NCI-H2196 treated with DMSO at 0.1 percent for 48 hours (cell line): Measurements from ENCODE around the gene RASL11B.

ENCODE experiments used
- DNase-seq: peaks from one replicate; lab custom pipeline; 2025; ENCODE audit not compliant: unreplicated experiment; lab: John Stamatoyannopoulos, UW

RASL11B gene

DNA sequence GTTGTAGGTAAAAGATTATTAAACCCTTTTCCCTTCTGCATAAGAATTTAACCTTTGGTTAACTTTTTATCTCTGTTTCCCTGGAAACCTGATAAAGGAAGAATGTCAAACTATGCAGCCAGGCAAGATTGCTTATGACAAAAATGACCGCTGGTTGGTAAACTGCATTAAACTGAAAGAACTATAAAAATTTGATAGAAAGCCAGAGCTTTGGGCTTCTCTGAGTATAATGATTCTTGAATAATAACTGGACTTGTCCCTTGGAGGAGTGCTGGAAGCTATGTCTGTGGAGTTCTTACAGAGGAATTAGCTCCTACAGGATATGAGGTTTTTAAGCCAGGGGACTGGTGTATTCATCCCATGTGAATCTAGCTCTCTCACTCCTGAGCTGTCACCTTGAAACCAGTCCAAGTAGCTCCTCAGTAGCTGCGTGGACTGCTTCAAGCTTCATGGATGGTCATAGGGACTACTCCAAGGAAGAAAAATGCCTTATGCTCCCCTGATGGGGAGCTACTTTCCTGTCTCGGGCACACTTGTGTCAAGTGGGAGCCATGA lies 52.0 kb downstream of the RASL11B start:
- no peak for DNase-seq

- DNase-seq = no peak
These were observed 53.1 kb downstream of the RASL11B start for GRCh38 chr4:52915191-52915590.

DNA sequence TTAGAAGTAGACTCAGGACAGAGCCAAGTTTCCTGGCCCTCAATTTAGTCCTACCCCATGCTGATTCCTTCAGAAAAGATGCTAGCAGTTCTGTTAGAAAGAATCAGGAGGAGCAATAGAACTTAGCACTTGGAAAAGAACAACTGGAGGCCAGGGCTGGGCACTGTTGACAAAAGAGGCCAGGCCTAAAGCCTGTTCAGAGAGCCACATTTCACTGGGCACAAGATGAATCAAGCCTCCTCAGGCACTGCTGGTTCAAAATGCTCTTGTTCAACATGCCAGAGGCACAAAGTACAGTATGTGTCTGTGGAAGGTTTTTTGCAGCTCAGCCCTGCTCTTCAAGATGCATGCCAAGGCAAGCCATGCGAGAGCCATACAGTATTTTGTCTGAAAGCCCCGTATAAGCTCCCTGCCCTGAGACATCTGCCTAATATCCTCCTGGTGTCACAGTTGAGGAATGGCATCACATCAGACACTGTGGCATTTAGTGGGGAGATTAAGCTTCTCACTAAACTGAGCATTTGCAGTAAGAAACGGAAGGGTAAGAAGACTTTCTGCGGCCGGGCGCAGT lies 53.7 kb downstream of the RASL11B start:
- DNase-seq = no peak
